Hepatocyte (in vitro differentiated cells): ENCODE data around the gene ATP9A. TPM values are rescaled to one million over a fixed set of nuclear protein-coding genes. Genes with fewer than 3 reads are reported as not detected.
"Not testable (repeated sequence)": the region's sequence is repeated elsewhere in the genome, so short reads cannot be mapped to it uniquely, and the experiment has no call there.

ENCODE experiments used
- DNase-seq: peaks from one replicate; pipeline ENCODE4 v3.0.0-alpha.2; 2016; ENCODE audit warnings: low spot score
- H2AFZ ChIP-seq: fragments of 200-600 bp; sonication (generic); 2 replicates; pipeline ENCODE4 v1.6.0; 2016; ENCODE audit warnings: antibody characterized with exemption, mild to moderate bottlenecking
- H3K27ac ChIP-seq: fragments of 200-600 bp; sonication (generic); 2 replicates; pipeline ENCODE4 v1.5.1; 2016; ENCODE audit warnings: mild to moderate bottlenecking
- H3K27me3 ChIP-seq: fragments of 200-600 bp; sonication (generic); 2 replicates; pipeline ENCODE4 v1.6.1; 2016
- H3K36me3 ChIP-seq: fragments of 200-600 bp; sonication (generic); replicated peaks from 2 replicates; pipeline ENCODE4 v1.5.1; 2016; ENCODE audit warnings: low read depth; ENCODE audit not compliant: insufficient read depth
- H3K4me1 ChIP-seq: fragments of 200-600 bp; sonication (generic); 2 replicates; pipeline ENCODE4 v1.5.1; 2016; ENCODE audit warnings: mild to moderate bottlenecking, moderate library complexity; ENCODE audit not compliant: insufficient read depth
- H3K4me2 ChIP-seq: fragments of 200-600 bp; sonication (generic); 2 replicates; pipeline ENCODE4 v1.6.0; 2016
- H3K4me3 ChIP-seq: fragments of 200-600 bp; sonication (generic); 2 replicates; pipeline ENCODE4 v1.5.1; 2016; ENCODE audit warnings: mild to moderate bottlenecking
- H3K79me2 ChIP-seq: fragments of 200-600 bp; sonication (generic); 2 replicates; pipeline ENCODE4 v1.6.0; 2017; ENCODE audit warnings: mild to moderate bottlenecking
- H3K9me2 ChIP-seq: fragments of 200-600 bp; sonication (generic); replicated peaks from 2 replicates; pipeline ENCODE4 v1.6.0; 2017; ENCODE audit warnings: mild to moderate bottlenecking; ENCODE audit not compliant: insufficient read depth
- H3K9me3 ChIP-seq: fragments of 200-600 bp; sonication (generic); 2 replicates; pipeline ENCODE4 v1.5.1; 2016; ENCODE audit warnings: low read depth, mild to moderate bottlenecking
- H4K20me1 ChIP-seq: fragments of 200-600 bp; sonication (generic); 2 replicates; pipeline ENCODE4 v1.6.0; 2016; ENCODE audit warnings: mild to moderate bottlenecking; ENCODE audit not compliant: insufficient read depth, poor library complexity, severe bottlenecking
- EZH2 ChIP-seq: fragments of 200-600 bp; sonication (generic); IDR thresholded peaks from 2 replicates; pipeline ENCODE4 v1.6.1; 2016; ENCODE audit warnings: antibody characterized with exemption, mild to moderate bottlenecking, borderline replicate concordance
- EZH2phosphoT487 ChIP-seq: fragments of 200-600 bp; sonication (generic); IDR thresholded peaks from one replicate; pipeline ENCODE4 v1.6.1; 2018; ENCODE audit warnings: antibody characterized with exemption, mild to moderate bottlenecking, low read depth, moderate library complexity; ENCODE audit not compliant: unreplicated experiment, severe bottlenecking
- WGBS: methylation state at CpG from one replicate; pipeline ENCODE4 v1.1.6; 2016; ENCODE audit warnings: low lambda C conversion rate; ENCODE audit errors: missing lambda C conversion rate; 5-methylcytosine and 5-hydroxymethylcytosine counted together
- polyA plus RNA-seq: library from polyadenylated mRNA; unstranded; fragments of >200 nt; fragmentation: Nextera tagmentation; extraction: Ambion mirVana; gene quantifications from 2 replicates; pipeline ENCODE4 v1.2.1, GENCODE V29; 2016
- total RNA-seq: library from RNA; depleted of rRNA; stranded (reverse); fragments of >200 nt; gene quantifications from 2 replicates; pipeline ENCODE4 v1.2.3, GENCODE V29; 2014
- TF ChIP-seq, protein P1 (sequence below): fragments of 200-600 bp; sonication (generic); IDR thresholded peaks from 2 replicates; pipeline ENCODE4 v1.5.1; 2016; ENCODE audit warnings: antibody characterized with exemption, mild to moderate bottlenecking; ENCODE audit not compliant: poor library complexity

The ATP9A gene
- total and polyA plus RNA-seq, 2 experiments from 2014 or later = 12.1 to 28.1 TPM

DNA sequence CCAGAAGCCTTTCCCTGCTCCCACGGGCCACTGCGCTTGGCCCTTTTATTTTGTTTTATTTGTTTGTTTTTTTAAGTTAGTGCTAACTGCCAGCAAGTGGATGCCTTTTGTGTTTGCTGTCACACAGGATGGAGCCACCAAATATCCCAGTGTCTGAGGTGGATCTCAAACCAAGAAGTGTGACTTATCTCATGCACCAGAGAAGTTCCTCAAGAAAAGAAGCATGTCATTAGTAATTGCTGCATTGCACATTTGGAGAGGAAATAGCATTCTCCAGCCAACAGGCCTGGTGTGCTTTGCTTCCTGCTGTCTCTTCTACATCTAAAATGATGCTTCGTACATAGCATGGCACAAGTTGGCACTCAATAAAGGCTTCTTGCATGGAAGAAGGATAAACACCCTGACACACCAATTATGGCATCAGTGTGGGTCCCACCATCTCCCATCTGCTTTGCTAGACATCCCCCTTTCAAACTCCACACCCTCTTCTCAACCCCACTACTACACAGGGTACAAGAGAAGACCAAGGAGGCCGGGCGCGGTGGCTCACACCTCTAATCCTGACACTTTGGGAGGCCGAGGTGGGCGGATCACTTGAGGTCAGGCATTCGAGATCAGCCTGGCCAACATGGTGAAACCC lies 1.9 kb upstream of the ATP9A start:
- no peak overlapping the region for H2AFZ ChIP-seq
- H3K27ac ChIP-seq = no peak overlapping the region
- peaks cover 23% of the 10 kb centered on the region for H3K79me2 ChIP-seq
- WGBS = 96% methylated on average over 9 of the region's 9 CpGs
- H3K36me3 ChIP-seq = no peaks in the 10 kb centered on the region
- no peaks in the 10 kb centered on the region for H3K9me2 ChIP-seq
- H3K27me3 ChIP-seq = no peaks in the 10 kb centered on the region
- H4K20me1 ChIP-seq = no peaks in the 10 kb centered on the region
- H3K9me3 ChIP-seq = no peaks in the 10 kb centered on the region
- no peak for TF ChIP-seq EZH2
- TF ChIP-seq, protein P1, sequence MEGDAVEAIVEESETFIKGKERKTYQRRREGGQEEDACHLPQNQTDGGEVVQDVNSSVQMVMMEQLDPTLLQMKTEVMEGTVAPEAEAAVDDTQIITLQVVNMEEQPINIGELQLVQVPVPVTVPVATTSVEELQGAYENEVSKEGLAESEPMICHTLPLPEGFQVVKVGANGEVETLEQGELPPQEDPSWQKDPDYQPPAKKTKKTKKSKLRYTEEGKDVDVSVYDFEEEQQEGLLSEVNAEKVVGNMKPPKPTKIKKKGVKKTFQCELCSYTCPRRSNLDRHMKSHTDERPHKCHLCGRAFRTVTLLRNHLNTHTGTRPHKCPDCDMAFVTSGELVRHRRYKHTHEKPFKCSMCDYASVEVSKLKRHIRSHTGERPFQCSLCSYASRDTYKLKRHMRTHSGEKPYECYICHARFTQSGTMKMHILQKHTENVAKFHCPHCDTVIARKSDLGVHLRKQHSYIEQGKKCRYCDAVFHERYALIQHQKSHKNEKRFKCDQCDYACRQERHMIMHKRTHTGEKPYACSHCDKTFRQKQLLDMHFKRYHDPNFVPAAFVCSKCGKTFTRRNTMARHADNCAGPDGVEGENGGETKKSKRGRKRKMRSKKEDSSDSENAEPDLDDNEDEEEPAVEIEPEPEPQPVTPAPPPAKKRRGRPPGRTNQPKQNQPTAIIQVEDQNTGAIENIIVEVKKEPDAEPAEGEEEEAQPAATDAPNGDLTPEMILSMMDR = no peak
- TF ChIP-seq EZH2phosphoT487 = no peak
- no peak overlapping the region for H3K4me2 ChIP-seq
- H3K4me3 ChIP-seq = no peak overlapping the region
- no peak for DNase-seq
- peaks cover 3% of the 10 kb centered on the region for H3K4me1 ChIP-seq

DNA sequence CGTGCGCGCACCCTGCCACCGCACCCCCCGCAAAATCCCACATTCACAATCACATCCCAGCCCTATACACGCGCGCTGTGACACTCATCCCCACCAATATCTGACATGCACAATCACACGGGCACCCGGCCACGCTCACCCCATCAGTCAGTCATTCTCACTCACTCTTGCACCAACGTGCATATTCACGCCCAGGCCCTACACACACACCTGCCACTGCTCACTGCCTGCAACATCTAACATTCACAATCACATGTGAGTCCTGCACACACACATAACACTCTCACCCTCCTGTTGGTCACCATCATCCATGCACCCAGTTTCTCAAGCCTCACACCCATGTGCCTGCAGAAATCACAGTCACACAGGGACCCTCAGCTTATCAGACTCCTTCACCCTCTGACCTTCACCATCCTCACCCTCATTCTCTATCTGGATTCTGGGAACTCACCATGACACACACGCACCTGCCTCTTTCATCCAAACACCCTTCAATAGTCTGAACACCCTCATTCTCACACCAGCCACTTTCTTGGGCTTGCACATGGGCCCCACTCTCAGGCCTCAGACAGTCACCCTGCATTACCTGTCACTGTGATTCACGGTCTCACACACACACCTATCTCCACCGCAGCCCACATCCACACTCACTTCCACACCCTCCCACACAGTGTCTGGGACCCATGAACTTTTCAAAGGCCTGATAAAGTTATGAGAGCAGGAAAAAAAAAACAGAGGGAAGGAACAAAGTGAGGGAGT lies 748 bp upstream of the ATP9A start:
- Histone ChIP-seq H3K9me3 (no peaks in the 10 kb centered on the region), H3K36me3 (no peaks in the 10 kb centered on the region), H3K79me2 (peaks cover 34% of the 10 kb centered on the region), H4K20me1 (no peaks in the 10 kb centered on the region), H3K4me2 (peak overlapping the region; percentile 72), H3K9me2 (no peaks in the 10 kb centered on the region), H2AFZ (no peak overlapping the region), H3K27ac (no peak overlapping the region), H3K4me3 (no peak overlapping the region), H3K4me1 (peaks cover 3% of the 10 kb centered on the region), H3K27me3 (no peaks in the 10 kb centered on the region)
- DNase-seq = no peak
- WGBS = 53% methylated on average over 10 of the region's 16 CpGs
- no peak for TF ChIP-seq EZH2phosphoT487
- TF ChIP-seq EZH2 = no peak
- TF ChIP-seq, protein P1 = no peak

DNA sequence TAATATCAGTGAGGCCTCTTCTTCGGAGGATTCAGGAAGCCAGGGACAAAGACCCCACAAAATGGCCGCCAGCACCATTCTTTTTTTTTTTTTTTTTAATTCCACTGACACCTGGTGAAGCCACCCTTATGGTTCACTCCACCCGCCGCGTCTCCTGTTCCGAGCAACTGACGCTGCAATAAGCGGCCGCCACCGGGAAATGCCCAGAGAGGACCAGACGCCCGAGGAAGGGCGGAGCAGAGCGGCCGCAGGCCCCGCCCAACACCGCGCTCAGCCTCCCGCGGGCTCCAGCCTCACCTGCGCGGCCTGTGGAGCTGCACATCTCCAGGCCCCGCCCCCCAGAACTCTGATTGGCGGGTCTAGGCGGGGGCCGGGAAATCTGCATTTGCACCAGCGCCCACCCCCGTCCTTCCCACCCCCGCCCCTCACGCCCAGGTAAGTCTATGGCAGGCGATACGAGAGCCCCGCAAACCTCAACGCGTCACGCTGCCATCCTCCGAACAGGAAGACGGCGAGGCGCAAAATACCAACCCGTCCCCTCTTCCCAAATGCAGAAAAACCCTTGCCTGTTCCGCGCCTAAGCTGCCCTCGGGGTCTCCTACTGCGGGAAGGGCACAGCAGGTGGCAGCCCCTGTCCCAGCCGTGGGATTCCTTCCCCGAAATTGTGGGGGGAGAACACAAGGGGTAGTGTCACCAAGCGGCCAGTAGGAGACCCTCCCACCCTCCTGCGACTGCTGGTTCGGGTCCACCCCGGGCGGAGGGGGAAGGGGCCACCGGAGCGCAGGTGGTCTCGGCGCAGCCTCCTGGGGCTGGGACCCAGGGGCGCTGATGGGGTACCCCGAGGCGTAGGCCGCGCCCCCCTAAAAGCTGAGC lies 960 bp downstream of the ATP9A start:
- H3K36me3 ChIP-seq = no peaks in the 10 kb centered on the region
- H3K27ac ChIP-seq = peak overlapping the region; percentile 95
- peak overlapping the region; percentile 96 for H3K4me2 ChIP-seq
- peaks cover 51% of the 10 kb centered on the region for H3K79me2 ChIP-seq
- no peaks in the 10 kb centered on the region for H4K20me1 ChIP-seq
- peak overlapping the region; percentile 93 for H2AFZ ChIP-seq
- H3K27me3 ChIP-seq = no peaks in the 10 kb centered on the region
- WGBS = under 1% methylated on average over 55 of the region's 61 CpGs
- peaks cover 3% of the 10 kb centered on the region for H3K4me1 ChIP-seq
- H3K4me3 ChIP-seq = peak overlapping the region; percentile 99
- no peaks in the 10 kb centered on the region for H3K9me2 ChIP-seq
- peak; percentile 95 for DNase-seq
- H3K9me3 ChIP-seq = no peaks in the 10 kb centered on the region
- TF ChIP-seq, protein P1 = peak; percentile 34
- TF ChIP-seq EZH2phosphoT487 (no peak), EZH2 (no peak)

DNA sequence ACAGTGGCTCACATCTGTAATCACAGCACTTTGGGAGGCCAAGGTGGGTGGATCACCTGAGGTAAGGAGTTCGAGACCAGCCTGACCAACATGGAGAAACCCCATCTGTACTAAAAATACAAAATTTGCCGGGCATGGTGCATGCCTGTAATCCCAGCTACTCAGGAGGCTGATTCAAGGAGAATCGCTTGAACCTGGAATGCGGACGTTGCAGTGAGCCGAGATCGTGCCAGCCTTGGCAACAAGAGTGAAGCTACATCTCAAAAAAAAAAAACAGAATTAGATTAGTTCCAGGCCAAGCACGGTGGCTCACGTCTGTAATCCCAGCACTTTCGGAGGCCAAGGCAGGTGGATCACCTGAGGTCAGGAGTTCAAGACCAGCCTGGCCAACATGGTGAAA lies 2.8 kb downstream of the ATP9A start:
- not testable (repeated sequence) for H3K9me2 ChIP-seq, H3K9me3 ChIP-seq, DNase-seq, H3K4me2 ChIP-seq, H3K4me1 ChIP-seq, H4K20me1 ChIP-seq, H2AFZ ChIP-seq, H3K27me3 ChIP-seq, H3K36me3 ChIP-seq, H3K27ac ChIP-seq, H3K4me3 ChIP-seq
- 92% methylated on average over 10 of the region's 10 CpGs for WGBS
- peaks cover 68% of the 10 kb centered on the region for H3K79me2 ChIP-seq
